Measurements from ENCODE around the gene SZT2. TPM values are rescaled to one million over a fixed set of nuclear protein-coding genes. Genes with fewer than 3 reads are reported as not detected.

SZT2 gene
- total and polyA plus RNA-seq, 2 of the 13 experiments (the other 11 are each of a cell fraction or from before 2014, with no cell fraction given), result 8.0 to 8.8 TPM

GRCh38 chr1:43367904-43368645 is 21.6 kb upstream of the SZT2 start, which contains the start of gene ELOVL1 (continued):
- TF ChIP-seq THAP9 (CRISPR knock-in tag; IDR thresholded peaks at IDR 0.05; ENCODE audit: borderline replicate concordance) (peak; percentile 85), HDAC1 (CRISPR knock-in tag; IDR thresholded peaks at IDR 0.05) (peak; percentile 88), RBM22 (optimal IDR thresholded peaks at IDR 0.05; ENCODE audit: low read length) (no peak), ZNF724P (CRISPR knock-in tag; IDR thresholded peaks at IDR 0.05; ENCODE audit: borderline replicate concordance) (0 out of 2 replicates have a peak, but pooled peaks have one; percentile 66), ZNF619 (CRISPR knock-in tag; IDR thresholded peaks at IDR 0.05) (peak; percentile 70; the same call in 1 of the 2 replicates), ZNF335 (CRISPR knock-in tag; IDR thresholded peaks at IDR 0.05) (peak; percentile 64; the same call in 1 of the 2 replicates), SOX5 (CRISPR knock-in tag; IDR thresholded peaks at IDR 0.05; ENCODE audit: borderline replicate concordance) (peak; percentile 56; the same call in 1 of the 2 replicates), ZNF468 (CRISPR knock-in tag; IDR thresholded peaks at IDR 0.05) (no peak), HMGXB3 (CRISPR knock-in tag; IDR thresholded peaks at IDR 0.05; ENCODE audit: borderline replicate concordance) (peak; percentile 67), ZNF891 (CRISPR knock-in tag; IDR thresholded peaks at IDR 0.05) (peak; percentile 85; the same call in 1 of the 2 replicates), ZSCAN25 (CRISPR knock-in tag; IDR thresholded peaks at IDR 0.05) (peak; percentile 83), CREB3 (CRISPR knock-in tag; IDR thresholded peaks at IDR 0.05) (peak; percentile 88), CBX2 (IDR thresholded peaks at IDR 0.05; ENCODE audit: low read depth, low read length) (no peak), CBX2 (CRISPR knock-in tag; IDR thresholded peaks at IDR 0.05; ENCODE audit: low read depth) (no peak), ZNF274 (CRISPR knock-in tag; IDR thresholded peaks at IDR 0.05) (peak; percentile 89), ZNF691 (CRISPR knock-in tag; IDR thresholded peaks at IDR 0.05; ENCODE audit: borderline replicate concordance, low read depth) (peak; percentile 73; the same call in 1 of the 2 replicates), ZNF580 (CRISPR knock-in tag; IDR thresholded peaks at IDR 0.05; ENCODE audit: borderline replicate concordance, low read depth) (peak; percentile 94; the same call in 1 of the 2 replicates), ZNF20 (CRISPR knock-in tag; IDR thresholded peaks at IDR 0.05) (no peak), ATF1 (CRISPR knock-in tag; IDR thresholded peaks at IDR 0.05) (no peak), SMC3 (IDR thresholded peaks at IDR 0.05; ENCODE audit: low read length) (no peak), RCOR2 (CRISPR knock-in tag; IDR thresholded peaks at IDR 0.05) (peak; percentile 55; the same call in 1 of the 2 replicates)
